Stimulated activated CD4-positive, alpha-beta T cell treated with anti-CD3 and anti-CD28 coated beads, Interleukin-4, amount 100 ng/mL, for 48 hours (primary cell): Measurements from ENCODE around the gene MYEOV.

Experiments
- DNase-seq, 2 donors: peaks; one replicate each; pipeline ENCODE4 v3.0.0-alpha.2; 2020; ENCODE audit warnings: low read depth in 2 of 2

The MYEOV gene

GRCh38 chr11:69317401-69318092 is 23.6 kb downstream of the MYEOV start:
- no peak for DNase-seq

GRCh38 chr11:69318093-69318420 is 24.1 kb downstream of the MYEOV start:
- no peak for DNase-seq

GRCh38 chr11:69319255-69320106 is 25.5 kb downstream of the MYEOV start:
- DNase-seq, result no peak

GRCh38 chr11:69320326-69320725 is 26.4 kb downstream of the MYEOV start:
- no peak for DNase-seq

GRCh38 chr11:69320756-69321741 is 27.1 kb downstream of the MYEOV start:
- no peak for DNase-seq

- no peak for DNase-seq
Observed at GRCh38 chr11:69321877-69322361, 28.0 kb downstream of the MYEOV start.

- no peak for DNase-seq
Observed at GRCh38 chr11:69325446-69325845, 31.5 kb downstream of the MYEOV start.

- DNase-seq, result no peak
Observed at GRCh38 chr11:69326622-69327219, 32.8 kb downstream of the MYEOV start.

- no peak for DNase-seq
Observed at GRCh38 chr11:69327741-69328191, 33.8 kb downstream of the MYEOV start.

GRCh38 chr11:69328231-69328630 is 34.3 kb downstream of the MYEOV start:
- DNase-seq, result no peak

GRCh38 chr11:69329581-69329980 is 35.6 kb downstream of the MYEOV start:
- no peak for DNase-seq

GRCh38 chr11:69330330-69330729 is 36.4 kb downstream of the MYEOV start:
- no peak for DNase-seq

GRCh38 chr11:69333149-69333710 is 39.3 kb downstream of the MYEOV start:
- DNase-seq, result no peak

GRCh38 chr11:69333879-69334278 is 39.9 kb downstream of the MYEOV start:
- DNase-seq, result no peak

GRCh38 chr11:69335007-69335780 is 41.2 kb downstream of the MYEOV start:
- DNase-seq, result no peak

- no peak for DNase-seq
Observed at GRCh38 chr11:69335781-69336405, 41.9 kb downstream of the MYEOV start.

GRCh38 chr11:69337211-69337721 is 43.3 kb downstream of the MYEOV start:
- peak; percentile 11 to 12 for DNase-seq

- no peak for DNase-seq
Observed at GRCh38 chr11:69339041-69339733, 45.2 kb downstream of the MYEOV start.

GRCh38 chr11:69339983-69340565 is 46.1 kb downstream of the MYEOV start:
- no peak for DNase-seq
